ENCODE measurements around the gene ARIH2. TPM values are rescaled to one million over a fixed set of nuclear protein-coding genes. Genes with fewer than 3 reads are reported as not detected.

The ARIH2 gene
- total and polyA plus RNA-seq, 2 of the 8 experiments (the other 6 are each of a cell fraction or from before 2014, with no cell fraction given), result 72.9 to 136 TPM

DNA sequence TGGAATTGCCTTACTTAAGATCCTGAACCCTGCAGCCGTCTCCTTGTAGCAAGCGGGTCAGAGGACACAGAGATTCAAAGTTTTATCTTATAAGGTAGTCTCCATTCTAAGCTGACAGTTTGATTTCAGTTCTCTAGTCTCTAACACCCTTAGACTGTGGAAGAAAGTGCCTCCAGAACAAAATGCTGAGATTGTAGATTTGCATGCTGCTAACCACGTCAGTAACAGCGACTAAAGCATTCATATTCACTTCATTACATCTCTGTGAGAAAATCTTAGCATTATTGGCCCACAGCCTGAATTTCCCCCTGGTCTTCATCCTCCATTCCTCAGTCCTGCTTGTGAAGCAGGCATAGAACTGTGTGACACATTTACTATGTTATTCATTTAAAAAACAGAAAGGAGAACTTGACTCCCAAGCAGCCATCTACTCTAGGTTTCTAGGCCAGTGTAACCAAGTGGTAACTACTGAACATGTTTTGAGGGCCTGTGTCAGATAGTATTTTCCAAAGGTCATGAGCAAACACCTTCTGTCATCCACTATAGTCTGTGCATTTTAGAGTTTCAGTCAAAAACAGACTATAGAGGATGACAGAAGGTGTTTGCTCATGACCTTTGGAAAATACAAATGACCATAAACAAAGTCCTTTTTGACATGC lies 27.4 kb downstream of the ARIH2 start:
- H3K23me2 ChIP-seq (ENCODE audit: low read depth, low read length), result no peaks in the 10 kb centered on the region
- no peak overlapping the region for H2BK20ac ChIP-seq (ENCODE audit: low read length)
- H4K91ac ChIP-seq (replicated peaks; ENCODE audit: insufficient read length, low read length), result no peak overlapping the region
- FAIRE-seq, result no peak
- no peak overlapping the region for H3K27ac ChIP-seq (ENCODE audit: low read depth, low read length)
- no peak overlapping the region for H2BK12ac ChIP-seq (ENCODE audit: low read depth, low read length)
- H3K79me2 ChIP-seq (ENCODE audit: control insufficient read depth in 1 of 2, insufficient read depth in 2 of 2, low read length in 2 of 2), result peaks cover 0 to 57% of the 10 kb centered on the region in 2 experiments; a peak in 2 of 4 replicates
- H3K27me3 ChIP-seq (replicated peaks in 1 of 4; ENCODE audit: control insufficient read depth in 3 of 4, extremely low read depth in 1 of 4, insufficient read depth in 3 of 4, low read length in 3 of 4), result no peaks in the 10 kb centered on the region
- no peak overlapping the region for H2AFZ ChIP-seq (ENCODE audit: low read length)
- H3K9ac ChIP-seq (replicated peaks in 1 of 4; ENCODE audit: extremely low read depth in 1 of 4, low read depth in 3 of 4, low read length in 3 of 4), result no peak overlapping the region
- no peak overlapping the region for H3K56ac ChIP-seq (replicated peaks; ENCODE audit: insufficient read length, low read depth, low read length)
- H3K36me3 ChIP-seq (ENCODE audit: control insufficient read depth in 2 of 4, insufficient read depth in 4 of 4, low read length in 3 of 4), result peaks cover 0 to 3% (median 0%) of the 10 kb centered on the region in 4 experiments; a peak in 4 of 8 replicates
- ChIA-PET CTCF (ENCODE audit: partially characterized antibody) (interaction anchor here (0.8 kb wide), 1 partner anchor 206 kb away, joined by 4 read pairs; no protein-coding TSS in a partner anchor), POLR2A (ENCODE audit: partially characterized antibody) (no interaction called here)
- DNase-seq (ENCODE audit: low read depth in 1 of 2, low spot score in 2 of 2), result no peak
- 81% methylated on average over 4 of the region's 4 CpGs; no CpG with 5 or more reads in 1 of the 2 experiments for WGBS, 2 experiments (ENCODE audit: extremely low coverage in 1 of 2, insufficient coverage in 1 of 2, insufficient read length in 1 of 2, insufficient replicate concordance in 2 of 2, low coverage in 1 of 2, low lambda C conversion rate in 2 of 2, missing lambda C conversion rate in 1 of 2)
- no peak overlapping the region for H3K4me2 ChIP-seq (ENCODE audit: insufficient read depth in 1 of 2, low read depth in 2 of 2, low read length in 2 of 2)
- H2BK120ac ChIP-seq (replicated peaks; ENCODE audit: low read depth, low read length), result no peak overlapping the region
- H4K5ac ChIP-seq (ENCODE audit: insufficient read length, low read depth, low read length), result no peak overlapping the region
- H2BK15ac ChIP-seq (ENCODE audit: low read length), result no peak overlapping the region
- no peak overlapping the region for H2BK5ac ChIP-seq (ENCODE audit: low read depth, low read length)
- H4K20me1 ChIP-seq (replicated peaks in 1 of 2; ENCODE audit: control insufficient read depth in 1 of 2, insufficient read depth in 2 of 2, low read length in 2 of 2), result peaks cover 2% of the 10 kb centered on the region in 2 experiments
- no peak overlapping the region for H3K23ac ChIP-seq (ENCODE audit: insufficient read length)
- H3K18ac ChIP-seq (ENCODE audit: extremely low read depth, low read length), result no peak overlapping the region
- peaks cover 0 to 7% (median 0%) of the 10 kb centered on the region in 4 experiments; a peak in 2 of 7 replicates for H3K4me1 ChIP-seq (replicated peaks in 1 of 4; ENCODE audit: control insufficient read depth in 3 of 4, insufficient read depth in 4 of 4, low read length in 3 of 4)
- TF ChIP-seq ZNF274 (IDR thresholded peaks at IDR 0.05; ENCODE audit: borderline replicate concordance, extremely low read depth, low read length) (no peak), SRF (IDR thresholded peaks at IDR 0.05; ENCODE audit: low read depth, low read length) (no peak), SP2 (IDR thresholded peaks at IDR 0.05; ENCODE audit: low read length) (no peak), RAD21 (IDR thresholded peaks at IDR 0.05 in 1 of 2, conservative IDR thresholded peaks at IDR 0.05 in 1 of 2; ENCODE audit: low read depth in 2 of 2, low read length in 2 of 2) (no peak), KDM5A (IDR thresholded peaks at IDR 0.05; ENCODE audit: low read length) (no peak), RFX5 (IDR thresholded peaks at IDR 0.05; ENCODE audit: borderline replicate concordance, low read depth, low read length) (no peak), EZH2 (IDR thresholded peaks at IDR 0.05; ENCODE audit: low read depth, low read length, severe bottlenecking) (no peak), SP4 (IDR thresholded peaks at IDR 0.05; ENCODE audit: low read length) (no peak), KDM1A (IDR thresholded peaks at IDR 0.05; ENCODE audit: borderline replicate concordance, low read length) (no peak), RNF2 (IDR thresholded peaks at IDR 0.05; ENCODE audit: borderline replicate concordance, low read depth, low read length, missing control alignments, poor library complexity, severe bottlenecking) (no peak), BRCA1 (IDR thresholded peaks at IDR 0.05; ENCODE audit: low read depth, low read length) (no peak), BACH1 (IDR thresholded peaks at IDR 0.05; ENCODE audit: low read length) (no peak)
- no peak overlapping the region for H3K4me3 ChIP-seq (ENCODE audit: extremely low read depth in 1 of 4, insufficient read depth in 2 of 4, low read depth in 3 of 4, low read length in 4 of 4)
- H3K4ac ChIP-seq (replicated peaks; ENCODE audit: insufficient read length, low read depth, low read length), result no peak overlapping the region
- no peaks in the 10 kb centered on the region for H3K9me3 ChIP-seq (ENCODE audit: insufficient read depth in 2 of 2, low read depth in 1 of 2, low read length in 1 of 2)
- no peak overlapping the region for H4K8ac ChIP-seq (ENCODE audit: extremely low read depth, insufficient read depth, low read length)
- H3K14ac ChIP-seq (ENCODE audit: insufficient read length), result no peak overlapping the region
- no peak overlapping the region for H2AK5ac ChIP-seq (ENCODE audit: low read depth, low read length)
- peaks cover 5% of the 10 kb centered on the region; the same call in 1 of the 2 replicates for H3K79me1 ChIP-seq (ENCODE audit: low read depth, low read length)

All from H1 (cell line).